HG02884 (cell line): ENCODE measurements around the gene CYTIP.

ENCODE experiments used
- ATAC-seq: cut with Tn5 transposase; IDR thresholded peaks from one replicate; pipeline ENCODE4 v1.9.1; 2021; ENCODE audit warnings: mild to moderate bottlenecking, moderate library complexity; ENCODE audit not compliant: unreplicated experiment

Gene CYTIP

GRCh38 chr2:157465554-157465953, 21.7 kb upstream of the CYTIP start:
- ATAC-seq = no peak

- ATAC-seq = no peak
These were observed 19.1 kb upstream of the CYTIP start for GRCh38 chr2:157463002-157463401.

- no peak for ATAC-seq
These were observed 17.0 kb upstream of the CYTIP start for GRCh38 chr2:157460897-157461296.

- ATAC-seq = no peak
These were observed 16.5 kb upstream of the CYTIP start for GRCh38 chr2:157460384-157460837.

GRCh38 chr2:157459486-157459885, 15.6 kb upstream of the CYTIP start:
- ATAC-seq = no peak

- no peak for ATAC-seq
These were observed 3.9 kb upstream of the CYTIP start for GRCh38 chr2:157447741-157448140.

GRCh38 chr2:157447031-157447430, 3.1 kb upstream of the CYTIP start:
- no peak for ATAC-seq

GRCh38 chr2:157444641-157445040, 752 bp upstream of the CYTIP start:
- ATAC-seq = no peak

- no peak for ATAC-seq
These were observed 799 bp downstream of the CYTIP start for GRCh38 chr2:157443090-157443489.

- ATAC-seq = no peak
These were observed 1.3 kb downstream of the CYTIP start for GRCh38 chr2:157442636-157443035.

GRCh38 chr2:157442191-157442590, 1.7 kb downstream of the CYTIP start:
- ATAC-seq = no peak

GRCh38 chr2:157441072-157441454, 2.8 kb downstream of the CYTIP start:
- ATAC-seq = peak; percentile 37

- ATAC-seq = no peak
These were observed 3.4 kb downstream of the CYTIP start for GRCh38 chr2:157440404-157441071.

GRCh38 chr2:157439824-157440186, 4.1 kb downstream of the CYTIP start:
- ATAC-seq = peak; percentile 36

GRCh38 chr2:157438863-157439823, 4.7 kb downstream of the CYTIP start:
- ATAC-seq = peak; percentile 6

- ATAC-seq = no peak
These were observed 10.5 kb downstream of the CYTIP start for GRCh38 chr2:157433394-157433793.

- no peak for ATAC-seq
These were observed 11.3 kb downstream of the CYTIP start for GRCh38 chr2:157432475-157433106.

GRCh38 chr2:157431176-157431575, 12.7 kb downstream of the CYTIP start:
- ATAC-seq = no peak

GRCh38 chr2:157428500-157429175, 15.3 kb downstream of the CYTIP start:
- ATAC-seq = no peak

- no peak for ATAC-seq
These were observed 16.0 kb downstream of the CYTIP start for GRCh38 chr2:157427922-157428303.
